ENCODE data around the gene RRAD. TPM values are rescaled to one million over a fixed set of nuclear protein-coding genes. Genes with fewer than 3 reads are reported as not detected.

The RRAD gene
- total RNA-seq, 6 experiments from 2014 or later = 0.51 to 7.7 (median 3.0) TPM; not detected in 1

DNA sequence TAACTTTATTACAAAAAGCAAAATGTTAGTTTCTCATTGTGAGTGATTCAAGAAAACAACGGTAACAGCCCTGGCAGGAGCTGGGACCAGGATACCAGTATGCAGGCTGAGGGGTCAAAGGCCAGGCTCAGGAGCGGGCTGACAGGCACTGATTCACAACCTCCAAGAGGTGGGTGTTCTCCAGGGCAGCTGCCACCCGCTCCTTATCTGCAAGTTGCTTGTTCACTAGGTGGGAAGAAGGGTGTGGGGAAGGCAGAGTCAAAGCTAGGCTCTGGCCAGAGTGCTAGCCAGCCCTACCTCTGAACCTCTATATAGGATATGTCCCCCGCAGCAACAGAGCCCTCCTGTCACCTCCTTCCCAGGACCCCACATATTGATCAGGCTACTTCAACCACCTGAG is 6.7 kb upstream of the RRAD start:
- no peak for ATAC-seq
- no peak for TF ChIP-seq CTCF (IDR thresholded peaks at IDR 0.05)
- TF ChIP-seq POLR2A (IDR thresholded peaks at IDR 0.05) = no peak
- no peaks in the 10 kb centered on the region for H3K9me3 ChIP-seq
- WGBS (ENCODE audit: insufficient coverage, low coverage, low lambda C conversion rate, missing lambda C conversion rate) = 31% methylated on average over 2 of the region's 4 CpGs
- peaks cover 0 to 20% (median 8%) of the 10 kb centered on the region in 4 donors for H3K4me1 ChIP-seq
- no peak overlapping the region for H3K27ac ChIP-seq
- no peaks in the 10 kb centered on the region for H3K27me3 ChIP-seq
- intact Hi-C loops (cut with DNase I) = no loop called here
- no peak for DNase-seq
- H3K36me3 ChIP-seq = no peaks in the 10 kb centered on the region
- H3K4me3 ChIP-seq = no peak overlapping the region

GRCh38 chr16:66931665-66932064 is 6.3 kb upstream of the RRAD start:
- no peak for DNase-seq
- Histone ChIP-seq H3K27me3 (no peaks in the 10 kb centered on the region), H3K9me3 (no peaks in the 10 kb centered on the region), H3K4me3 (no peak overlapping the region), H3K4me1 (peaks cover 0 to 16% (median 7%) of the 10 kb centered on the region in 4 donors), H3K36me3 (no peaks in the 10 kb centered on the region), H3K27ac (no peak overlapping the region)
- intact Hi-C loops (cut with DNase I) = no loop called here
- TF ChIP-seq CTCF (IDR thresholded peaks at IDR 0.05) (no peak), POLR2A (IDR thresholded peaks at IDR 0.05) (no peak)
- WGBS (ENCODE audit: insufficient coverage, low coverage, low lambda C conversion rate, missing lambda C conversion rate) = 68% methylated on average over 2 of the region's 2 CpGs
- ATAC-seq = no peak

DNA sequence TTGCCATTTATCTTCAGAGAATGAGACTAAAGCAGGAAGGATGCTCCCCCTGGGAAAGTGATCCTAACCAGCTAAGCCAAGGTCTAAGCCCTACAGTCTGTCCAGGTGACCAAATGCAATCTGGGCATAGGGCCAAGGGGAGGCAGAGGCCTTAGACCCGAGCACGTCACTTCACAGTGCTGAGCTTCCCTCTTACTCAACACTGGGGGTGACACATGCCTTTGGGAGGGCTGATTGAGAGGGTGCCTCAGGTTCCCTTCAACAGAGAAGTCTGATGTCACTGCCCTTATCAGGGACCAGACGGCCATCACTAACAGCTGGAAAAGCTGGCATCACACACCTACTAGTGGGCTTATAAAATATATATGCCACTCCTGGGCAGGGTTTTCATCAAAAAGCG is 4.9 kb upstream of the RRAD start:
- ATAC-seq (peak; percentile 50 to 68 (median 58)), DNase-seq (peak; percentile 83 to 91 (median 86))
- 53% methylated on average over 3 of the region's 4 CpGs for WGBS (ENCODE audit: insufficient coverage, low coverage, low lambda C conversion rate, missing lambda C conversion rate)
- Histone ChIP-seq H3K27me3 (no peaks in the 10 kb centered on the region), H3K4me3 (no peak overlapping the region), H3K4me1 (peaks cover 0 to 17% (median 8%) of the 10 kb centered on the region in 4 donors), H3K9me3 (no peaks in the 10 kb centered on the region), H3K36me3 (no peaks in the 10 kb centered on the region), H3K27ac (peak overlapping the region in 2 of 3 donors; percentile 47 to 63)
- TF ChIP-seq POLR2A (IDR thresholded peaks at IDR 0.05) (no peak), CTCF (IDR thresholded peaks at IDR 0.05) (no peak)
- intact Hi-C loops (cut with DNase I) = no loop called here

- no peak for DNase-seq
- H3K36me3 ChIP-seq = no peaks in the 10 kb centered on the region
- H3K27me3 ChIP-seq = no peaks in the 10 kb centered on the region
- H3K4me3 ChIP-seq = no peak overlapping the region
- 75% methylated on average over 6 of the region's 10 CpGs for WGBS (ENCODE audit: insufficient coverage, low coverage, low lambda C conversion rate, missing lambda C conversion rate)
- H3K27ac ChIP-seq = no peak overlapping the region
- H3K9me3 ChIP-seq = no peaks in the 10 kb centered on the region
- peaks cover 0 to 19% (median 8%) of the 10 kb centered on the region in 4 donors for H3K4me1 ChIP-seq
- intact Hi-C loops (cut with DNase I) = no loop called here
- peak in 2 of 4 donors; percentile 14 to 32 for TF ChIP-seq CTCF (IDR thresholded peaks at IDR 0.05)
- TF ChIP-seq POLR2A (IDR thresholded peaks at IDR 0.05) = no peak
- no peak for ATAC-seq
These were observed 3.5 kb upstream of the RRAD start for GRCh38 chr16:66928702-66929388.
